ENCODE results near the gene LAMA1. TPM values are rescaled to one million over a fixed set of nuclear protein-coding genes. Genes with fewer than 3 reads are reported as not detected.
A peak's percentile ranks its signal among the peaks of the same experiment; 100 is the strongest.

The LAMA1 gene
- total RNA-seq, 2 experiments from 2014 or later: not detected

DNA sequence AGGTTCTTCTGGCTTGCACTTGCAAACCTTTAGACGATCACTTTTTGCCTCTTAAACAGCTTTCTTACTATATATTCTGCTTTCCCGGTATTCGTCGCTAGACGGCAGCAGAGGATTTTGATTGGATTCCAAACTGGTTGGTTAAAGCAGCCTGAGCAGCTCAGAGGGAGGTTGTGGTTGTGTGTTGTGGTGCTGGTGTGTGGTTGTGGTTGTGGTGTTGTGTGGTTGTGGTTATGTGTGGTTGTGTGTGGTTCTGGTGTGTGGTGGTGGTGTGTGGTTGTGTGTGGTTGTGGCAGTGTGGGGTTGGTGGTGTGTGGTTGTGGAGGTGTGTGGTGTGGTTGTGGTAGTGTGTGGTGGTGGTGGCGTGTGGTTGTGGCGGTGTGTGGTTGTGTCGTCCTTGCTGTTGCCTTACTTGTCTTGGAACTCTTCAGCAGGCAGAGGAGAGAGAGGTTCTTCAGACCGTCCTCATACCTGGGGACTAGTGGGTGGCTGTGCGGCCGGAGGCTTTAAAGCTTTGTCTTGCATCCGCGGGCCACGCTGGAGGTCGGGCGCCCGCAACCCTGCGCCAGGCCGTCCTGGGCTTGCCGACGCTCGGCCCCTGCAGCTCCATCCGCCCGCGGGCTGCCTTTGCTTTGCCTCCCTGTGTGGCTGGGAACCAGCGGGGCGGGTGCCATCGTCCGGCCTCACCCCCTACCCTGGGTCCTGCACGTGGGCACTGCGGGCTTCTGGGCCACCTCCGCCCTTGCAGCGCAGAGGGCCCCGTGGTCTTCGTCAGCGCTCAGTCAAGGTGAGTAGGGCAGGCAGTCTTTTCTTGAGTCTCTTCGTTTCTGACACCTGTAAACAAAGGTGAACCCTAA lies 197.3 kb downstream of the LAMA1 start:
- Mint-ChIP-seq H3K4me1 (ENCODE audit: low read depth) (no peaks in the 10 kb centered on the region), H3K27me3 (ENCODE audit: low read depth) (peaks cover 7% of the 10 kb centered on the region), H3K4me3 (no peak overlapping the region), H3K27ac (no peak overlapping the region), H3K9me3 (peaks cover 2% of the 10 kb centered on the region), H3K36me3 (ENCODE audit: low read depth) (no peaks in the 10 kb centered on the region)
- peak; percentile 59 for DNase-seq
- intact Hi-C loops (cut with micrococcal nuclease): loop anchor here (5.0 to 10.0 kb wide), 2 partner anchors 102 to 254 kb away; no protein-coding TSS in a partner anchor
- CTCF ChIA-PET: interaction anchor here (0.6 to 1.4 kb wide), 4 partner anchors 57 to 1401 kb away, joined by 3 to 5 read pairs (median 4); no protein-coding TSS in a partner anchor

DNA sequence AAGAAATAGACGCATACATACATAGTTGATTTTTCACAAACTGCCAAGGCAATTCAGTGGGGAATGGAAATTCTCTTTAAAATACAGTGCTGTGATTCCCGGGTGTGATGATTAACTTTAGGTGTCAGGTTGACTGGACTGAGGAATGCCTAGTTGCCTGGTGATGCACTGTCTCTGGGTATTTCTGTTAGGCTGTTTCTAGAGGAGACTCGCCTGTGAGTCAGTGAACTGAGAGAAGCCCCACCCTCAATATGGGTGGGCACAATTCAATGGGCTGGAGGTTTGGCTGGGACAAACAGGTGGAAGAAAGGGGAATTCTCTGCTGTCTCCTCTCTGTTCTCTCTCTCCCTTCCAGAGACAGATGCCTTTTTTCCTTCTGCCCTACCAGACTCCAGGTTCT lies 200.5 kb downstream of the LAMA1 start:
- DNase-seq: no peak
- Mint-ChIP-seq H3K27me3 (ENCODE audit: low read depth) (peaks cover 7% of the 10 kb centered on the region), H3K27ac (no peak overlapping the region), H3K4me3 (no peak overlapping the region), H3K4me1 (ENCODE audit: low read depth) (no peaks in the 10 kb centered on the region), H3K9me3 (peaks cover 2% of the 10 kb centered on the region), H3K36me3 (ENCODE audit: low read depth) (no peaks in the 10 kb centered on the region)
- intact Hi-C loops (cut with micrococcal nuclease): loop anchor here (10.0 kb wide), 1 partner anchor 648 kb away; the partner anchor contains the start of gene PTPRM
- CTCF ChIA-PET: no interaction called here

- intact Hi-C loops (cut with micrococcal nuclease): no loop called here
- Mint-ChIP-seq H3K27ac (no peak overlapping the region), H3K4me1 (ENCODE audit: low read depth) (no peaks in the 10 kb centered on the region), H3K9me3 (peaks cover 10% of the 10 kb centered on the region), H3K36me3 (ENCODE audit: low read depth) (no peaks in the 10 kb centered on the region), H3K27me3 (ENCODE audit: low read depth) (no peaks in the 10 kb centered on the region), H3K4me3 (no peak overlapping the region)
- CTCF ChIA-PET: no interaction called here
- no peak for DNase-seq
Observed at GRCh38 chr18:6901286-6901926, 216.2 kb downstream of the LAMA1 start.

GRCh38 chr18:6891788-6892187 lies 225.8 kb downstream of the LAMA1 start:
- CTCF ChIA-PET: no interaction called here
- Mint-ChIP-seq H3K4me1 (ENCODE audit: low read depth) (no peaks in the 10 kb centered on the region), H3K27ac (no peak overlapping the region), H3K27me3 (ENCODE audit: low read depth) (peaks cover 2% of the 10 kb centered on the region), H3K9me3 (no peaks in the 10 kb centered on the region), H3K36me3 (ENCODE audit: low read depth) (no peaks in the 10 kb centered on the region), H3K4me3 (no peak overlapping the region)
- no peak for DNase-seq
- intact Hi-C loops (cut with micrococcal nuclease): no loop called here

Other genes with a start within 250 kb of the LAMA1 start
- not detected for gene LRRC30, start 113.3 kb upstream of the LAMA1 start, total RNA-seq